Caco-2 (cell line): ENCODE measurements around the gene MGA. TPM values are rescaled to one million over a fixed set of nuclear protein-coding genes. Genes with fewer than 3 reads are reported as not detected.
A peak's percentile ranks its signal among the peaks of the same experiment; 100 is the strongest.

Experiments used
- BruUV-seq: library from RNA; stranded (reverse); fragments of 400-500 nt; replicated peaks from 2 replicates; lab custom pipeline; 2021; lab: Mats Ljungman, UMichigan
- CTCF ChIA-PET: fragments of 300-600 bp; sonication (Branson Sonifier 250); formaldehyde crosslinking; loops from one replicate; lab custom pipeline; 2022; ENCODE audit warnings: antibody characterized with exemption; lab: Charles Lee
- POLR2A ChIA-PET: fragments of 300-600 bp; sonication (Branson Sonifier 250); formaldehyde crosslinking; loops from one replicate; lab custom pipeline; 2022; ENCODE audit warnings: antibody characterized with exemption; lab: Charles Lee
- DNase-seq, 2 experiments: peaks; one replicate each; pipeline versions ENCODE4 v3.0.0 to v3.0.0-alpha.2; 2020 to 2022
- H3K27me3 ChIP-seq: replicated peaks from 2 replicates; pipeline ENCODE4 v1.6.0; 2011; ENCODE audit warnings: low read length; ENCODE audit not compliant: control insufficient read depth, insufficient read depth
- H3K36me3 ChIP-seq: 2 replicates; pipeline ENCODE4 v1.5.1; 2011; ENCODE audit warnings: low read length; ENCODE audit not compliant: control insufficient read depth, insufficient read depth
- H3K4me1 ChIP-seq: fragments of 250-450 bp; sonication (Bioruptor Pico); 2 replicates; pipeline ENCODE4 v1.5.1; 2020; ENCODE audit warnings: mild to moderate bottlenecking
- H3K4me3 ChIP-seq: 2 replicates; pipeline ENCODE4 v1.5.1; 2011; ENCODE audit warnings: low read depth, mild to moderate bottlenecking, control low read depth, low read length
- H3K9me3 ChIP-seq: fragments of 250-450 bp; sonication (Bioruptor Pico); 2 replicates; pipeline ENCODE4 v1.5.1; 2020; ENCODE audit warnings: mild to moderate bottlenecking, moderate library complexity
- H3K27ac Mint-ChIP-seq: one replicate; pipeline ENCODE4 v1.8.0; 2022; ENCODE audit warnings: mixed read lengths; ENCODE audit not compliant: unreplicated experiment
- H3K27me3 Mint-ChIP-seq: one replicate; pipeline ENCODE4 v1.8.0; 2022; ENCODE audit warnings: mixed read lengths; ENCODE audit not compliant: insufficient read depth, unreplicated experiment
- H3K36me3 Mint-ChIP-seq: one replicate; pipeline ENCODE4 v1.8.0; 2022; ENCODE audit warnings: mild to moderate bottlenecking, mixed read lengths; ENCODE audit not compliant: insufficient read depth, unreplicated experiment
- H3K4me1 Mint-ChIP-seq: one replicate; pipeline ENCODE4 v1.8.0; 2022; ENCODE audit warnings: low read depth, mixed read lengths; ENCODE audit not compliant: unreplicated experiment
- H3K4me3 Mint-ChIP-seq: one replicate; pipeline ENCODE4 v1.8.0; 2022; ENCODE audit warnings: mild to moderate bottlenecking, moderate library complexity, mixed read lengths; ENCODE audit not compliant: unreplicated experiment
- H3K9me3 Mint-ChIP-seq: one replicate; pipeline ENCODE4 v1.8.0; 2022; ENCODE audit warnings: mixed read lengths; ENCODE audit not compliant: unreplicated experiment
- CTCF ChIP-seq, 2 experiments: fragments of 200-600 bp in 1 of 2; IDR thresholded peaks; 1 replicate in 1 of 2; 2 replicates in 1 of 2; pipeline versions ENCODE4 v1.5.1 to v1.8.0; 2011 to 2022; ENCODE audit warnings: antibody characterized with exemption in 1 of 2, control low read depth in 1 of 2, inconsistent platforms in 1 of 2, low read depth in 1 of 2, low read length in 1 of 2, mild to moderate bottlenecking in 1 of 2, moderate library complexity in 1 of 2; ENCODE audit not compliant: insufficient read depth in 1 of 2, severe bottlenecking in 1 of 2, unreplicated experiment in 1 of 2
- intact Hi-C: fragments of 100-400 bp; cut with micrococcal nuclease; formaldehyde crosslinking; loops from one replicate; pipeline ENCODE4 v1.10.0; 2022; ENCODE audit not compliant: unreplicated experiment
- total RNA-seq: library from RNA; stranded (reverse); gene quantifications from 2 replicates; pipeline ENCODE4 v1.2.3, GENCODE V29; 2022

The MGA gene
- total RNA-seq, 1 experiment from 2014 or later, result 59.6 TPM

- Histone ChIP-seq H3K27me3 (no peaks in the 10 kb centered on the region), H3K4me3 (no peak overlapping the region), H3K4me1 (peaks cover 18% of the 10 kb centered on the region), H3K36me3 (no peaks in the 10 kb centered on the region), H3K9me3 (no peaks in the 10 kb centered on the region)
- TF ChIP-seq CTCF (IDR thresholded peaks at IDR 0.05; ENCODE audit: insufficient read depth in 1 of 2, low read depth in 1 of 2, low read length in 1 of 2, severe bottlenecking in 1 of 2, unreplicated experiment in 1 of 2), result no peak
- BruUV-seq, result no TSS peak
- Mint-ChIP-seq H3K36me3 (peaks cover 32% of the 10 kb centered on the region), H3K27me3 (no peaks in the 10 kb centered on the region), H3K9me3 (no peaks in the 10 kb centered on the region), H3K27ac (no peak overlapping the region), H3K4me3 (no peak overlapping the region), H3K4me1 (peaks cover 28% of the 10 kb centered on the region)
- intact Hi-C loops, result no loop called here
- POLR2A ChIA-PET, result no interaction called here
- DNase-seq, result no peak
- CTCF ChIA-PET, result no interaction called here
These were observed 4.0 kb upstream of the MGA start for GRCh38 chr15:41656188-41656587.

DNA sequence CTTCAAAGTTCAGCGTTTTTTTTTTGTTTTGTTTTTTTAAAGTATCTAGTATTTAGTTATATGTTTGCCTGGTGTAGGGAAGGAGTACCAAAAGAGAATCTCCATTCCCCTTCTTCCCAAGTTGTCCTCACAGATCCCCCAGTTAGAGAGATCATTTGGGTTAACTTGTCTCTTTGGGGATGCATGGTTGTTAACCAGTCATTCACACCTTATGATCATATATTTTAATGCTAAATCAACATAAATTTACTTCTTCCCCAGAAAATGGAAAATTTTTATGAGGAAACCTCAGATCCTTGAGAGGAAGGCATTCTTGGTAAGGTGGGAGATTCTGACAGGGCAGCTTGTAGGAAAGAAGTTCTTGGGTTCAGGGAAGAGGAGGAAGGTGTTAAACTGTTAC lies 1.5 kb upstream of the MGA start:
- no peak for DNase-seq
- peaks cover 26% of the 10 kb centered on the region for H3K4me1 Mint-ChIP-seq
- Histone ChIP-seq H3K4me3 (no peak overlapping the region), H3K4me1 (peaks cover 18% of the 10 kb centered on the region), H3K36me3 (no peaks in the 10 kb centered on the region), H3K9me3 (no peaks in the 10 kb centered on the region), H3K27me3 (no peaks in the 10 kb centered on the region)
- peak overlapping the region; percentile 92 for H3K4me3 Mint-ChIP-seq
- POLR2A ChIA-PET, result no interaction called here
- H3K36me3 Mint-ChIP-seq, result peaks cover 37% of the 10 kb centered on the region
- CTCF ChIA-PET, result no interaction called here
- no peaks in the 10 kb centered on the region for H3K9me3 Mint-ChIP-seq
- no peak for TF ChIP-seq CTCF (IDR thresholded peaks at IDR 0.05; ENCODE audit: insufficient read depth in 1 of 2, low read depth in 1 of 2, low read length in 1 of 2, severe bottlenecking in 1 of 2, unreplicated experiment in 1 of 2)
- intact Hi-C loops, result no loop called here
- no peak overlapping the region for H3K27ac Mint-ChIP-seq
- BruUV-seq, result no TSS peak
- H3K27me3 Mint-ChIP-seq, result no peaks in the 10 kb centered on the region

DNA sequence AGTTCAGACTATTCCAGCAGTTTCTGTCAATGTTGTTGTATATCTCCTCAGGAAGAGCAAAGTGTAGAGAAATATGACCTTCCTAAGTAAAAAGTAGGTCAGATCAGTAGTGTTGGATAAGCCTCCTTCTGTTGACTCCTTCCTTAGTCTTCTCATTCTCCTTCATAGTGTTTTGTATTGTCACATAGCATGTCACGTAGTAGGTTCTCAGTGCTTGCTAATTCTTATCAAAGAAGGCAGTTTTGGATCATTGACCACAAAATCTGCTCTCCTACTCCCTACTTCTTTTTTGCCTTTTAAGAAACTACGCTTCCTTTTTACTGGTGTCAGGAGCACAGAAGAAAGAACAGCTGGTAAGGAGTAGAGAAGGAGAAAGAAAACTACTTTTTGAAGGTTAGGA lies 1.0 kb upstream of the MGA start:
- H3K27ac Mint-ChIP-seq, result peak overlapping the region; percentile 88
- no peak for TF ChIP-seq CTCF (IDR thresholded peaks at IDR 0.05; ENCODE audit: insufficient read depth in 1 of 2, low read depth in 1 of 2, low read length in 1 of 2, severe bottlenecking in 1 of 2, unreplicated experiment in 1 of 2)
- H3K4me1 Mint-ChIP-seq, result peaks cover 22% of the 10 kb centered on the region
- Histone ChIP-seq H3K4me3 (peak overlapping the region; percentile 87), H3K27me3 (no peaks in the 10 kb centered on the region), H3K4me1 (peaks cover 18% of the 10 kb centered on the region), H3K9me3 (no peaks in the 10 kb centered on the region), H3K36me3 (no peaks in the 10 kb centered on the region)
- ChIA-PET POLR2A (interaction anchor here (3.1 kb wide), 1 partner anchor 74 kb away, joined by 19 read pairs; no protein-coding TSS in a partner anchor), CTCF (interaction anchor here (0.6 kb wide), 1 partner anchor 101 kb away, joined by 5 read pairs; no protein-coding TSS in a partner anchor)
- no peak for DNase-seq
- no peaks in the 10 kb centered on the region for H3K9me3 Mint-ChIP-seq
- peak overlapping the region; percentile 92 for H3K4me3 Mint-ChIP-seq
- H3K36me3 Mint-ChIP-seq, result peaks cover 32% of the 10 kb centered on the region
- no TSS peak for BruUV-seq
- intact Hi-C loops, result no loop called here
- no peaks in the 10 kb centered on the region for H3K27me3 Mint-ChIP-seq
